Heart left ventricle (tissue), 13 donors: ENCODE data around the gene THSD7B.

Experiments
- POLR2A ChIP-seq, 2 donors: fragments of 450-650 bp; IDR thresholded peaks; one replicate each; pipeline ENCODE4 v1.6.1; 2017; ENCODE audit warnings: antibody characterized with exemption in 2 of 2, mild to moderate bottlenecking in 2 of 2, moderate library complexity in 2 of 2
- TF ChIP-seq, protein P1 (sequence below), 12 donors: fragments of 200-600 bp; sonication (generic) in 4 of 12; IDR thresholded peaks; one replicate each; pipeline versions ENCODE4 v1.5.0 to v1.8.0; 2018 to 2022; ENCODE audit warnings: antibody characterized with exemption in 12 of 12, mild to moderate bottlenecking in 5 of 12
- donor health status: ischemic (EF 13 %, LVEDD 7.1; RV severe dilation, severe dysfunction).
- donor health status: DM: no; HTN: yes; CAD: no.
- donor health status: DM: no; HTN: no; CAD: no.
- donor health status: ischemic (EF 25% LVEDD 6.9; RV normal size, moderate dysfunction).
- donor health status: ischemic (EF 25% LVEDD 5.7; RV mildly dilated, moderate dysfunction).
- donor health status: ischemic (EF 35%, LVEDD 5.7; RV mildly dilated, moderate dysfunction).
- donor health status: nonischemic (EF 11% LVEDD 7.7; RV severe dilation, severe dysfunction).
- donor health status: DM: yes; HTN: yes; CAD: no.
- donor health status: PGD.
- donor health status: ischemic (EF 29% LVEDD 5.4; RV normal size, mild dysfunction).
- donor health status: nonischemic (EF 23%, LVEDD 6.1; RV moderate dilation, normal function).

DNA sequence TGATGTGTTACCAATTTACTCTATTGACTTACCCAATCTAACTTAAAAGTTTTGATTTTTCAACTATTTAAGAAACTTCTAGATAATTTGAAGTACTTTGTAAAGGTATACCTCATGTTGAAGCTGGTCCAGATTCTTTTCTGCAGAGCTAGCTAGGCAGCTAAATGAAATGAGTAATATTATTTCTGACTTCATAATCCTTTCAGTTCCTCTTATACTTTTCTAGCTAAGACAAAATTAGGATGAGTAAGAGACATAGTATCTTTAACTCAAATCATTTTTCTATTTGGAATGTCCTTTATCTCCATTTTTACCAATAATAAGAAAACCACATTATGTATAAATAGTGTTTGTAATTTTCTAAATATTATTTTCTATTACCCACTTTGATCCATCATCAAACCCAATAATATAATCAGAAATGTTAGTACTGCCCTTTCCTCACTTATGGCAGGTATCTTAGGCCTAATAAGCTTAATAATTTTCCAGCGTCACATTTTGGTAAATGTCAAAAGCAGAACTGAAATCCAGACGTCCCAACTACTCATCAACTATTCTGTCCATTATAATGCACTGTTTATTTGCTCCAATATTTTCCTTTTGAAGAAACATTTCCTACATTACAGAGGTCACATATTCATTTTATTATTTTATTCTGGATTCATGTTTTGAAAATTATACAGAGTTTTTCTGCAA, 456.6 kb downstream of the THSD7B start:
- TF ChIP-seq, protein P1, sequence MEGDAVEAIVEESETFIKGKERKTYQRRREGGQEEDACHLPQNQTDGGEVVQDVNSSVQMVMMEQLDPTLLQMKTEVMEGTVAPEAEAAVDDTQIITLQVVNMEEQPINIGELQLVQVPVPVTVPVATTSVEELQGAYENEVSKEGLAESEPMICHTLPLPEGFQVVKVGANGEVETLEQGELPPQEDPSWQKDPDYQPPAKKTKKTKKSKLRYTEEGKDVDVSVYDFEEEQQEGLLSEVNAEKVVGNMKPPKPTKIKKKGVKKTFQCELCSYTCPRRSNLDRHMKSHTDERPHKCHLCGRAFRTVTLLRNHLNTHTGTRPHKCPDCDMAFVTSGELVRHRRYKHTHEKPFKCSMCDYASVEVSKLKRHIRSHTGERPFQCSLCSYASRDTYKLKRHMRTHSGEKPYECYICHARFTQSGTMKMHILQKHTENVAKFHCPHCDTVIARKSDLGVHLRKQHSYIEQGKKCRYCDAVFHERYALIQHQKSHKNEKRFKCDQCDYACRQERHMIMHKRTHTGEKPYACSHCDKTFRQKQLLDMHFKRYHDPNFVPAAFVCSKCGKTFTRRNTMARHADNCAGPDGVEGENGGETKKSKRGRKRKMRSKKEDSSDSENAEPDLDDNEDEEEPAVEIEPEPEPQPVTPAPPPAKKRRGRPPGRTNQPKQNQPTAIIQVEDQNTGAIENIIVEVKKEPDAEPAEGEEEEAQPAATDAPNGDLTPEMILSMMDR (IDR thresholded peaks at IDR 0.05): no peak
- no peak for TF ChIP-seq POLR2A (IDR thresholded peaks at IDR 0.05)
